HG03571 (cell line): ENCODE data around the gene CHD9.
"Not testable (repeated sequence)": the region's sequence is repeated elsewhere in the genome, so short reads cannot be mapped to it uniquely, and the experiment has no call there.

Experiments used
- ATAC-seq: cut with Tn5 transposase; IDR thresholded peaks from one replicate; pipeline ENCODE4 v1.9.1; 2021; ENCODE audit not compliant: unreplicated experiment

Gene CHD9

DNA sequence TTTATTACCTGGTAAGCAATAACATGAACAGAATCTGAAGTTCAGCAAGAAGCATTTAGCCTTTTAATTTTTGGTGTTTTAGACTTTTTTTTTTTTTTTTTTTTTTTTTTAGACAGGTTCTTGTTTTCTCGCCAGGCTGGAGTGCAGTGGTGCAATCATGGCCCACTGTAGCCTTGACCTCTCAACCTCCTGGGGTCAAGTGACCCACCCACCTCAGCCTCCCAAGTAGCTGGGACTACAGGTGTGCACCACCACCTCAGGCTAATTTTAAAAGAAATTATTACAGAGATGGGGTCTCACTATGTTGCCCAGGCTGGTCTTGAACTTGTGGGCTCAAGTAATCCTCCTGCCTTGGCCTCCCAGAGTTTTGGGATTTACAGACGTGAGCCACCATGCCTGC lies 206.5 kb downstream of the CHD9 start:
- no peak for ATAC-seq

DNA sequence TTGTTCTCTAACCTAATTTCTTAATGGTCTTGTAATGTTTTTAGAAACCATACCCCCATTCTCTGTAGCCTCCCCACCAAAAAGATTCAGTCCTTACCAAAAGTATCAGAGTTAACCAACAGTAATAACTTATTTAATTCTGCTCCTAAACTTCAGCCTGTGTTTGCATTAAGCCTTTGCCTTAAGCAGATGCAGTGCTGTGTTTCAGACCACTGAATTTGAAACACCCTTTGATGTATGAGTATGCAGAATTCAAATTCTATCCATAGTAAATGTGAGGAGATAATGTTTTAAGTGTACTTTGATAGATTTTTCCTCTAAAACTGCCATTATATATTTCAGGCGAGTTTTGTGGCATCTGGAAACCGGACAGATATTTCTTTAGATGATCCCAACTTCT lies 207.9 kb downstream of the CHD9 start:
- ATAC-seq, result no peak

DNA sequence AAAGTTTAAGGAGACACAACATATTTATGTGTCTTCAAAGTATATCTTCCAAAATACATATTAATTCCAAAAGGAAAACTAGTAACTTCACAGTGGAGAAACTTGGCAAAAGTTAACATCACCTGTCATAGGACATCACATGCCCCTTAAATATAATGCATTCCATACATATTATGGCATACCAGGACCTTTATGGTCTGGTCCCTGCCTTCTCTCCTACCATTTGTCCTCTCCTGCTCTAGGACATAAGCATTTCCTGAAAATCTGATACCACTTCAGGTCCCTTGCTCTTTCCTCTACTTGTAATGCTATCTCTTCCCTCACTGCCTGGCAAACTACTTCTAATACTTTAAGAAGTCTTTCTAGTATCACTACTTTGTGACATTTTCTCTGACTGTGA lies 211.4 kb downstream of the CHD9 start:
- ATAC-seq, result no peak

DNA sequence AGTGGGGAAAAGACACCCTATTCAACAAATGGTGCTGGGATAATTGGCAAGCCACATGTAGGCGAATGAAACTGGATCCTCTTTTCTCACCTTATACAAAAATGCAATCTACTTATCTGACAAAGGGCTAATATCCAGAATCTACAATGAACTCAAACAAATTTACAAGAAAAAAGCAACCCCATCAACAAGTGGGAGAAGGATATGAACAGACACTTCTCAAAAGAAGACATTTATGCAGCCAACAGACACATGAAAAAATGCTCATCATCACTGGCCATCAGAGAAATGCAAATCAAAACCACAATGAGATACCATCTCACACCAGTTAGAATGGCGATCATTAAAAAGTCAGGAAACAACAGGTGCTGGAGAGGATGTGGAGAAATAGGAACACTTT lies 223.7 kb downstream of the CHD9 start:
- not testable (repeated sequence) for ATAC-seq

DNA sequence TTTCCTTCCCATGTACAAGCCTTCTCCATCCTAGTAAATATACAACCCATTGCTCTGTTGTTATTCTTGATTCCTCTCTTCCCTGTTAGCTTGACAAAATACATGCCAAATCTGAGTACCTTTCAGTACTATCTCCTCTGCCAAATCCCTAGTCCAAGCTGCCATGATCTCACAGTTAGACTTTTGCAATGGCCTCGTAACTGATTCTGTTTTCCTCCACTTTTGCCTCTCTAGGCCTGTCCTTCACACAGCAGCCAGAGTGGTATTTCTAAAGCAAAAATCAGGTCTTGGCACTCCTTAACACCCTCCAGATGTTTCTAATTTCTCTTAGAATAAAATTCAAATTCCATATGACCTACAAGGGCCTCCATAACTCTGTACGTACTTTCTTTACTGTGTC lies 226.5 kb downstream of the CHD9 start:
- ATAC-seq, result no peak

DNA sequence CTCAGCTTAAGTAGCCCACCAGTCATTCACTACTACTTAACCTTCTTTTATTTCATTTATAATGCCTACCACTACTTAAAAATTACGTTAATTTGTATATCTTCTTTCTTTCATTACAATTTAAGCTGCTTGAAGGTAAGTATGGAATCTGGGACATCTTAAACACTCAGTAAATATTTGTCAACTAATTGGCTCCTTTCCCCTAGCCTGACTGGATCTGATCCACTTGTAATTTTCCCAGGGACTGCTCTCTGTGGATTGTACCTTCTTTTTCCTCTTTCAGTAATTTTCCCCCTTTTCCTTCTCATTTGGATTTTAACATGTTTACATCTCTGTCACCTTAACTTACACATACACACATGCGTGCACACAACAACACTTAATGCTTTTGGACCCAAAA lies 227.1 kb downstream of the CHD9 start:
- ATAC-seq, result no peak

DNA sequence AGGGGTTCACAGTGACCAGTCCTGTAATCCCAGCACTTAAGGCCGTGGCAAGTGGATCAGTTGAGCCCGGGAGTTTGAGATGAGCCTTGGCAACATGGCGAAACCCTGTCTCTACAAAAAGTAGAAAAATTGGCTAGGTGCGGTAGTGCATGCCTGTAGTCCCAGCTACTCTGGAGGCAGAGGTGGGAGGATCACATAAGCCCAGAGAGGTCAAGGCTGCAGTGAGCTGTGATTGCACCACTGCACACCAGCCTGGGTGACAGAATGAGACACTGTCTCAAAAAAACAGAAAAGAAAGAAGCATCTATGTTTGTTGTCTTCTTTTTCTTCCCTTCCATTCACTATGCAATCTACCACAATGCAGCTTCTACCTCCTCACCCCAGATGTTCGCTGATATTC lies 227.5 kb downstream of the CHD9 start:
- no peak for ATAC-seq

DNA sequence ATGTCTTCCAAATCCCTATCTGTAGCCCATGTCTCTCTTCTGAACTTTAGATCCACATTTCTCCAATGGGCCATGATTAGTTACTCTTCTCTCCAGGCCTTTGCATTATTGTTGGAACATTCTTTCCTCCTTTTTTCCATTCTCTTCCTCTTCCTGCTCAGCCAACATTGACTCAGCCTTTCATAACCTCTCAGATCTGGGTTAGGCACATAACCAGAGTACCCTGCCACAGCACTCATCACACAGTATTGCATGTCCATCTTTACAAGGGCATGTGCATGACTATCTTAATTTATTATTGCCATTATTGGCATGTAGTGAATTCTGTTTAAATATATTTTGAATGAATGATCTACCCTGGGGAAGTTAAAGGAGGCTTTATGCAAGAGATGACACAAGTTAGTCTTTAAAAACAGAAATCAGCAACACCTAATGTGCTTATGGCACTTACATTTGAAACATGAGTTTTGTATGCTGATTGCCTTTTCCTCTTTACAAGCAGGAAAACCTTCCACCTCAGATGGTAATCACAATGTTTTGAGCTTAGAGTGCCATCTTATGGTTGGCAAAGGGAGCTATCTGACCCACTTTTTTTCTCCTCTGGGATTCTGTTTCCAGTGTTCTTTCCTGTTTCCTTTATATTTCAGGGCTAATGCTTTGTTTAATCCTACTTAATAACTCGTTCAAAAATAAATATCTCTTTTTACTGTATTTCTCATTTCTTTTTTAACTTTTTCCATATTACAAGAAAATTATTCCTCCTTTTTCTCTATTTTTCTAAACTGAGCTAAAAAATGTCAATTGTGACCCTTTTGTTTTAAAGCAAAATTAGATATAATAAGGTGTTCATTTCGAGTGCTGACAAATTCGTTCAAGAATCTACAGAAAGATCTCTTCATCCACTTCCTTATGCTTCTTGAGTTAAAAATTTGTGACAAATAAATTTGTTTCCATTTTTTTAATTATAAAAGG lies 228.5 kb downstream of the CHD9 start:
- no peak for ATAC-seq

DNA sequence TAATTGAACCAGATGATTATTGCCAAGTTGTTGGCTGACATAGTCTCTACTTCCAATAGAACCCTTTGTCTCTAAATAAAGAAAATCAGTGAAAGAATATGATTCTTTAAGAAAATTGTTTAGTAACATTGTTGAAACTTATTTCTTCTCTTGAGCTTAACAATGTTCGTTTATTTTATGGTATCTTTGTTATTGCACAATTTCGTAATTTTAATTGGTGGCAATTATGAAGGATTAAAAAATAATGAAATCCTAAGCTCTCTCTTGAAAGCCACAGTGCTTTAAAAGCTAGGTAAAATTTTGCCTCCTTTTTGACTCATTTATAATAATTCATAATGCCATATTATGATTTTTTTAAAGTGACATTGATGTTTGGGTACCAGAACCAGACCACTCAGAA lies 230.4 kb downstream of the CHD9 start:
- ATAC-seq, result no peak

DNA sequence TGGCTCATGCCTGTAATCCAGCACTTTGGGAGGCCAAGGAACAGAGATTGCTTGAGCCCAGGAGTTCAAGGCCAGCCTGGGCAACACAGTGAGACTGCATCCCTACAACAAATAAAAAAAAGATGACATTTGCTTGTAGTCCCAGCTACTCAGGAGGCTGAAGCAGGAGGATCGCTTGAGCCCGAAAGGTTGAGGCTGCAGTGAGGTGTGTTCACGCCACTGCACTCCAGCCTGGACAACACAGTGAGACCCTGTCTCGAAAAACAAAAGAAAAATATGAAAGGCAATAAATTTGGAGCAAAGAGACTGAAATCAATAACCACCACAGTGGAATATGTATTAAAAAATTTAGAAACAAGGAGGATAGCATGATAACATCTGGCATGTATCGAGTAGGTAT lies 235.7 kb downstream of the CHD9 start:
- no peak for ATAC-seq

DNA sequence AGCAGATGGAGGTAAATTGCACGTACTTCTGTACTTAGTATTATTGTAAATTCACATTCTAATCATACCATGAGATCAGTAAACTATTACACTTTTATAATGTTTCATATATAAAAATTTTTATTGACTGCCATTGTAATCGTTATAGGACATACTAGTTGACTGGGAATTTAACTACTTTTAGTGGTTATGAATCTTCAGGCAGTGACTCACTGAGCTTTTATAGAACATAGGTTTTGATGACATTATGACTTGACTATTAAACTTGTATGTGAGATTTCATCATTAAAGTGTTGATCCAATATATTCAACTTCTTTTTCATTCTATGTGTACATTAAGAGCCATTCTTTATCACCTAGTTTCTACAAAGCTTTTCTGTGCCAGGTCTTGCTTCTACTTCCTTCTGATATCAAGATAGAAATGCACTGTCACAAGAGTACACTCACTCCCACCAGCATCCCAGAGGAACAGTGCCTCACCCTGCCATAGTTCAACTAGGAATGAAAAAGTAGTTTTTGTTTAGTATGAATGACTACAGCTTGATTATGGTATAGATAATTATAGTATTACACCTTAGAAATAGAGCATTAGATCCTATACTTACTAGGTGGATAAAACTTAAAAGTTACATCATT lies 237.1 kb downstream of the CHD9 start:
- ATAC-seq, result no peak

DNA sequence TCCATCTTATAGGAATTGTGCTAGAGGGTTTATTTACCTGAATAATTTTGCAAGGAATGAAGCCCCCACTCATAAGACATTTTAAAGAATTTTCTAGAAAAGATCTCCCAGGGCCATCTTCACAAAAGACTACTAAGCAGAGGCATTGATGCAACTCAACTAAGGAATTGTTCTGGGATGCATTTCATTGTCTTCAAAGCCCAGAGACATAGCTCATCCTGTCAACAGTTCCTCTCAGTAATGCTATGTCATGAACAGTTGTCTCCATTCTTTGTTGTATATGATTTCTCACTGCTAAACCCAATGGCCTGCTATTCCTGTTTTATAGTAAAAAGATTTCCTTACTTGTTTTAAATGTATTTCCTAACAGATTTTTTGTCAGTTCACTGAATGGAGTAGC lies 242.7 kb downstream of the CHD9 start:
- ATAC-seq, result no peak

DNA sequence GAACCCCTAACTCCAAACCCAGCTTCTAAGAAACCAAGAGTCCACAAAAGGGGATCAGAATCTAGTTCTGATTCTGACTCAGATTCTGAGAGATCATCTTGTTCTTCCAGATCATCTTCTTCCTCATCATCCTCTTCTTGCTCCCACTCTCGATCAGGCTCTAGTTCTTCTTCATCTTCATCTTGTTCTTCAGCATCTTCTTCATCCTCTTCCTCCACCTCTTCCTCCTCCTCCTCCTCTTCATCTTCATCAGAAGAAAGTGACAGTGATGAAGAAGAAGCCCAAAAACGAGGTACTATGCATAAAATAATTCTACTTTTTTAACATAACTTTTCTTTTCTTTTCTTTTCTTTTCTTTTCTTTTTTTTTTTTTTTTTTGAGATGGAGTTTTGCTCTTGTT lies 249.5 kb downstream of the CHD9 start:
- no peak for ATAC-seq

DNA sequence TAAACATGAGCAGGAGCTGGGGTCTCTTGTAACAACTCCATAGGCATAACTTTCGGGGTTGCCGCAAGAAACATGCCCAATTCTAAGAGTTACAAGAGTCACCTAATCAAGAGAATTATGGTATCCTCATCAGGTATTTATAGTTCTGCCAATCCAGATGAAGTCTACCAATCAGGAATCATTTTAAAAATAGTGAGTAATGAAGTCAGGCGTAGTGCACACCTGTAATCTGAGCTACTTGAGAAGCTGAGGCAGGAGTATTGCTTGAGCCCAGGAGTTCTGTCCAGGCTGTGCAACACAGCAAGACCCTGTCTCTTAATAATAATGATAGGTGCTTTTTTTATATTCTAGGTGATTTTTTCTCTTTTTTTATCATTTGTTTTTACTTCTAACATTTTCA lies 251.0 kb downstream of the CHD9 start:
- ATAC-seq, result no peak

DNA sequence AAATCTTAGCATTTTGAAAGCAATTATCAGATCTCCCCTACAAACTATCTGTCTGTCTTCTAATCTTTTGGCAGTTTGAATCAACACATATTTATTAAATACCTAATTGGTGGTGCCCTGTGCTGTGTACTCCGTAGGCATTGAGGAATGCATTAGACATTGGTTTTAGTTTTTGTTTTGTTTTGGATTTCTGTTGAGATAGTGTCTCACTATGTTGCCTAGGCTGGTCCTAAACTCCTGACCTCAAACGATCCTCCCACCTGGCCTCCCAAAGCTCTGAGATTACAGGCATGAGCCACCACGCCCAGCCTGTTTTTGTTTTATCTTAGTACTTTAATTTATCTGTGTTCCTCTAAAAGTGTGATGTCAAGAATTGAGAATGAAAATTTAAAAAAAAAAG lies 254.7 kb downstream of the CHD9 start:
- ATAC-seq, result no peak

DNA sequence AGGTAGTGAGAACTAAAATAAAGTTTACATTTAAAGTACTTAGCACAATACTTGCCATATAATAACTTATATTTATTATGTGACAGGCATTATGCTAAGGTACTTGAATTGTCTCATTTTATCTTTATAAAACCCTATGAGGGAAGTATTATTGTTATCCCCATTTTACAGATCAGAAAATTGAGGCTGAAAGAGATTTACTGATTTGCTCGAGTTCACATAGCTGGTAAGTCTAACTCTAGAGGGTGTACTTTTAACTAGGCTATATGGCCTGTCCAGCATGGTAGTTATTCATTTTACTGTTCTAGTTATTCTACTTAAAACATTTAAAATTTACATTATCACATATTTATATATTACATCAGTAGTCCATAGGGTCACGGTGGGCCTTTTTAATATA lies 266.2 kb downstream of the CHD9 start:
- ATAC-seq, result no peak

DNA sequence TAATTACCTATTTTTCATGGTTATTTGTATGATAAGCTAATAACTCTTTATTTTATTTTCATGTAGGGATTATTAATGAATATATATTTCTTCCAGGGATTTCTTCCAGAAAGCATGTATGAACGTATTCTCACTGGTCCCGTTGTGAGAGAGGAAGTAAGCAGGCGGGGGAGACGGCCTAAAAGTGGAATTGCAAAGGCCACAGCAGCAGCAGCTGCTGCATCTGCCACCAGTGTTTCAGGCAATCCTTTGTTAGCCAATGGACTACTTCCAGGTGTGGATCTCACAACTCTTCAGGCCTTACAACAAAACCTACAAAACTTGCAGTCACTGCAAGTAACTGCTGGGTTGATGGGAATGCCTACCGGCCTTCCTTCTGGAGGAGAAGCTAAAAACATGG lies 269.1 kb downstream of the CHD9 start:
- no peak for ATAC-seq

DNA sequence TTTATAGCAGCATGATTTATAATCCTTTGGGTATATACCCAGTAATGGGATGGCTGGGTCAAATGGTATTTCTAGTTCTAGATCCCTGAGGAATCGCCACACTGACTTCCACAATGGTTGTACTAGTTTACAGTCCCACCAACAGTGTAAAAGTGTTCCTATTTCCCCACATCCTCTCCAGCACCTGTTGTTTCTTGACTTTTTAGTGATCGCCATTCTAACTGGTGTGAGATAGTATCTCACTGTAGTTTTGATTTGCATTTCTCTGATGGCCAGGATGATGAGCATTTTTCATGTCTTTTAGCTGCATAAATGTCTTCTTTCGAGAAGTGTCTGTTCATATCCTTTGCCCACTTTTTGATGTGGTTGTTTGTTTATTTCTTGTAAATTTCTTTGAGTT lies 276.2 kb downstream of the CHD9 start:
- ATAC-seq, result not testable (repeated sequence)

DNA sequence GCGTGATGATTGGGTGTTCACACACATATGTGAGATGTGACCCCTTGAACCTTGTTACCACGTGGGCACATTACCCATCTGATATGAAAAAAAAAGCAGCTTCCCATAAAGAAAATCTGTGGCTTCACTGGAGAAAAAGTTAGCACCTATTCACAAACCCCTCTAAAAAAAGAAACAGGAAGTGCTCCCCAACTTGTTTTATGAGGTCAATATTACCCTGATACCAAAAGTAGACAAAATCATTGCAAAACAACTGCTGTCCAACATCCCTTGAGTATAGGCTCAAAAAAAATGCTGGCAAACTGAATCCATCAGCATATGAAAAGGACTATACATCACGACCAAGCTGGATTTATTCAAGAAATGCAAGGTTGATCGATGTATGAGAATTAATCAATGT lies 279.8 kb downstream of the CHD9 start:
- ATAC-seq, result no peak

DNA sequence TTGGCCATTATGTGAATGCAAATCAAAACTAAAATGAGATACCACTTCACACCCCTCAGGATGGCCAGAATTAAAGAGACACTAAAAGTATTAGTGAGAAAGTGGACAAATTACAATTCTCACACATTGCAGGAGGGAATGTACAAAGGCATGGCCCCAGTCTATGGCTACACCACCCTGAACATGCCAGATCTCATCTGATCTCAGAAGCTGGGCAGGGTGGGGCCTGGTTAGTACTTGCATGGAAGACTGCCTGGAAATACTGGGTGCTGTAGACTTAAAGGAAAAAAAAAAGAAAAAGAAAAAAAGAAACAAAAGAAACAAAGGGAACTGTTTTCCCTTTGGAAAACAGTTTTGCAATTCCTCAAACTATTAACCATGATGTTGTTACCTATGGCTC lies 282.5 kb downstream of the CHD9 start:
- no peak for ATAC-seq

DNA sequence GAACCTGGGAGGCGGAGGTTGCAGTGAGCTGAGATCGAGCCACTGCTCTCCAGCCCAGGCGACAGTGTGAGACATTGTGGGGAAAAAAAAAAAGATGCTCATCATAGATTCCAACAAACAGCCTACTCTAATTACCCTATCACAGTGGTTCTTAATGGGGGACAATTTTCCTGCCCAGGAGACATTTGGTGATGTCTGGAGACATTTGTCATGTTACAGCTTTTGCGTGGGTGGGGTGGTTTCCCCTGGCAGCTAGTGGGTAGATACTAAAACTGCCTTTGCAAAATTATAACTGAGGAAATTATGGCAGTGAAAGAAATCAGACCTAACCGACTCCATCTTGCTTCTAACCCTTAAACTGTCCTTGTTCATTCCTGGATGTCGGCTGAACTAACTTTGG lies 287.0 kb downstream of the CHD9 start:
- no peak for ATAC-seq

DNA sequence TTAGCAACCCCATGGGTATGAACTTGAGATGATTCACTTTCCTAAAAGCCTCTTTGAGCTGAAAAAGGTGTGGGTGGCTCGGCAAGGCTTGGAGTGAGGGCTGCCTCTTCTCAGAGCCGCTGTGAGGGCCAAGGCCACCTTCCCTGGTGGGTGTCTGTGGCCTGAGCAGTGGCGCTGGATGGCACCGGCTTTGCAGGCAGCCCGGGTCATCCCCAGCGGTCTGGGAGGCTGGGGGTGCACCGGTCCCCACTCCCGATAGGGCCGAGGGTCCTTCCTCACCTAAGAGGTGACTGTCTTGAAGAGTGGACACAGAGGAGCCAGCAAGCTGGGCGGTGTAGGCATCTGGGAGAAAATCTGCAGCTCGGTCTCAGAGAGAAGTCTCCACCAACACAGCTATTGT lies 300.3 kb downstream of the CHD9 start:
- no peak for ATAC-seq
